Trophoblast cell (in vitro differentiated cells and primary cell): ENCODE measurements around the gene METTL1.

Experiments used
- DNase-seq, 2 donors: peaks; one replicate each; pipeline ENCODE4 v3.0.0-alpha.2; 2016
- H2AFZ ChIP-seq: 2 replicates; pipeline ENCODE4 v1.6.1; 2013; ENCODE audit warnings: low read length, moderate library complexity, mild to moderate bottlenecking; ENCODE audit not compliant: insufficient read depth, poor library complexity
- H2AK5ac ChIP-seq: 2 replicates; pipeline ENCODE4 v1.6.1; 2013; ENCODE audit warnings: mild to moderate bottlenecking, low read length
- H2BK120ac ChIP-seq: 2 replicates; pipeline ENCODE4 v1.6.1; 2013; ENCODE audit warnings: low read length, mild to moderate bottlenecking, moderate library complexity; ENCODE audit not compliant: insufficient read depth, poor library complexity
- H2BK12ac ChIP-seq: 2 replicates; pipeline ENCODE4 v1.6.1; 2013; ENCODE audit warnings: mild to moderate bottlenecking, low read length, moderate library complexity
- H2BK5ac ChIP-seq: 2 replicates; pipeline ENCODE4 v1.6.1; 2013; ENCODE audit warnings: low read length, low read depth, moderate library complexity, mild to moderate bottlenecking; ENCODE audit not compliant: poor library complexity
- H3K14ac ChIP-seq: 2 replicates; pipeline ENCODE4 v1.6.1; 2013; ENCODE audit warnings: mild to moderate bottlenecking, low read length
- H3K18ac ChIP-seq: 2 replicates; pipeline ENCODE4 v1.6.1; 2013; ENCODE audit warnings: mild to moderate bottlenecking, low read length
- H3K23ac ChIP-seq: 2 replicates; pipeline ENCODE4 v1.6.1; 2013; ENCODE audit warnings: low read length
- H3K27ac ChIP-seq: 2 replicates; pipeline ENCODE4 v1.5.1; 2013; ENCODE audit warnings: low read depth, mild to moderate bottlenecking, inconsistent platforms, low read length, moderate library complexity
- H3K27me3 ChIP-seq: 2 replicates; pipeline ENCODE4 v1.6.1; 2013; ENCODE audit warnings: inconsistent platforms, mild to moderate bottlenecking, low read length, moderate library complexity; ENCODE audit not compliant: insufficient read depth
- H3K36me3 ChIP-seq, 2 experiments: 1 replicate in 1 of 2; 2 replicates in 1 of 2; pipeline ENCODE4 v1.6.1; 2013; ENCODE audit warnings: low read length in 2 of 2, mild to moderate bottlenecking in 2 of 2, moderate library complexity in 1 of 2; ENCODE audit not compliant: insufficient read depth in 2 of 2, control insufficient read depth in 1 of 2
- H3K4ac ChIP-seq: 2 replicates; pipeline ENCODE4 v1.6.1; 2013; ENCODE audit warnings: low read depth, mild to moderate bottlenecking, low read length, moderate library complexity
- H3K4me1 ChIP-seq, 2 experiments: 1 replicate in 1 of 2; 2 replicates in 1 of 2; pipeline ENCODE4 v1.6.1; 2013; ENCODE audit warnings: low read length in 2 of 2, mild to moderate bottlenecking in 2 of 2, moderate library complexity in 1 of 2; ENCODE audit not compliant: insufficient read depth in 2 of 2, control insufficient read depth in 1 of 2
- H3K4me2 ChIP-seq: 2 replicates; pipeline ENCODE4 v1.6.1; 2013; ENCODE audit warnings: inconsistent platforms, mild to moderate bottlenecking, low read length, moderate library complexity
- H3K4me3 ChIP-seq: 2 replicates; pipeline ENCODE4 v1.5.1; 2013; ENCODE audit warnings: mild to moderate bottlenecking, low read depth, low read length, inconsistent platforms
- H3K79me1 ChIP-seq: one replicate; pipeline ENCODE4 v1.6.1; 2013; ENCODE audit warnings: low read length
- H3K79me2 ChIP-seq: 2 replicates; pipeline ENCODE4 v1.6.1; 2013; ENCODE audit warnings: low read length, mild to moderate bottlenecking; ENCODE audit not compliant: control insufficient read depth, insufficient read depth, poor library complexity
- H3K9ac ChIP-seq: 2 replicates; pipeline ENCODE4 v1.6.1; 2013; ENCODE audit warnings: mild to moderate bottlenecking, low read length
- H3K9me3 ChIP-seq: 2 replicates; pipeline ENCODE4 v1.6.1; 2013; ENCODE audit warnings: low read depth, mild to moderate bottlenecking, control low read depth, inconsistent platforms, low read length; ENCODE audit not compliant: insufficient read depth
- H4K12ac ChIP-seq: 2 replicates; pipeline ENCODE4 v1.6.1; 2013; ENCODE audit warnings: low read depth, mild to moderate bottlenecking, low read length, moderate library complexity
- H4K8ac ChIP-seq: 2 replicates; pipeline ENCODE4 v1.6.1; 2013; ENCODE audit warnings: low read depth, mild to moderate bottlenecking, low read length, moderate library complexity
- H4K91ac ChIP-seq: one replicate; pipeline ENCODE4 v1.6.1; 2013; ENCODE audit warnings: low read depth, mild to moderate bottlenecking, low read length, moderate library complexity
- WGBS: extraction: QIAGEN DNeasy Blood & Tissue Kit; methylation state at CpG from one replicate; pipeline ENCODE4 v1.1.7; 2013; ENCODE audit warnings: missing lambda C conversion rate; ENCODE audit not compliant: insufficient read length, insufficient coverage; ENCODE audit errors: extremely low coverage; 5-methylcytosine and 5-hydroxymethylcytosine counted together

METTL1 gene

DNA sequence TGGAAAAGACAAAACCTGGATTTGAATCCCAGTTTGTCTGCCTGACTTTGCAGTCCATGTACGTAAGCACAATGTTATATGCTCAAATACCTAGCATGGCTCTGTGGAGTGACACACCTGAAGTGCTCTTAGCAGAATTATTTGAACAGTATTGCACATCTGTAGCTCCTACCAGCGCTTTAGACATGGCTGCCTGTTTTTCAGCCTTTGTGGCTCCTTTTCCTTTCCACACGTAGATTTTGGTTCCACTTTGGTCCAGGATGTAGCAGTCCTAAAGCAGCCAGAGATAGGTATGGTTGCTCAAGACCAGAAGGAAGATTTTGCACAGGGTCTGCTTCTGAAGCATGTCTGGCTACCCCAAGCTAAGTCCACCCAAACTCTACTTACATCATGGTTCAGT lies 37.5 kb upstream of the METTL1 start:
- Histone ChIP-seq H3K79me1 (no peaks in the 10 kb centered on the region), H2AFZ (no peak overlapping the region), H3K4me1 (no peaks in the 10 kb centered on the region)

DNA sequence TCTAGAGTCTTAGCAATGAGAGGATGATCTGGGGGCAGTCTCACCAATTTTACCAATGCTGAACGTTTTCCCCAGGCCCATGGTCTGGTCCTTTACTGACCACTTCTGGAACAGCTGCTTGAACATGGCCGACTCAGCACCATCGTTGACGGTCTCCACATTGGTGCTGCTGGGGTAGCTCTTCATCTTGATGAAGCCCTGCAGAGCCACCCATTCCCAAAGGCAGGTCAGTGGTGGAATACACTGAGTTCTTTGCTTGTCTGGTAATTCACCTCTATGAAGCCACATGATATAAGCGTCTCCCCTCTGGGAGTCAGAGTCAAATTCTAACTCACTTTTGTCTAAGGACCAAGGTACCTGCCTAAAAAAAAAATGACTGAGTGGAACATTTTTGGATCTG lies 36.4 kb upstream of the METTL1 start:
- no peaks in the 10 kb centered on the region for H3K27me3 ChIP-seq

More for the DNA sequence above, 37.5 kb upstream of the METTL1 start:
- DNase-seq, result no peak
- Histone ChIP-seq H4K91ac (no peak overlapping the region), H3K79me2 (no peaks in the 10 kb centered on the region), H3K14ac (no peak overlapping the region), H3K9ac (no peak overlapping the region), H3K18ac (no peak overlapping the region), H2AK5ac (no peak overlapping the region), H2BK5ac (no peak overlapping the region), H3K9me3 (no peaks in the 10 kb centered on the region), H3K36me3 (peaks cover 0 to 13% of the 10 kb centered on the region in 2 experiments), H3K4me2 (no peak overlapping the region), H4K12ac (no peak overlapping the region), H2BK120ac (no peak overlapping the region), H3K27me3 (no peaks in the 10 kb centered on the region), H3K4me3 (no peak overlapping the region), H2BK12ac (no peak overlapping the region), H3K27ac (no peak overlapping the region), H4K8ac (no peak overlapping the region), H3K23ac (no peak overlapping the region), H3K4ac (no peak overlapping the region)
- WGBS, result no CpG with 5 or more reads among the region's 3 CpGs

GRCh38 chr12:57807285-57807684 lies 35.4 kb upstream of the METTL1 start:
- no peak overlapping the region for H3K9ac ChIP-seq
- no peaks in the 10 kb centered on the region for H3K79me2 ChIP-seq
- no CpG with 5 or more reads among the region's 9 CpGs for WGBS
- H2BK120ac ChIP-seq, result no peak overlapping the region
- H4K12ac ChIP-seq, result no peak overlapping the region
- H3K36me3 ChIP-seq, result peaks cover 0 to 16% of the 10 kb centered on the region in 2 experiments
- H3K4me3 ChIP-seq, result no peak overlapping the region
- no peaks in the 10 kb centered on the region for H3K79me1 ChIP-seq
- no peak overlapping the region for H3K14ac ChIP-seq
- no peak overlapping the region for H3K4ac ChIP-seq
- no peak overlapping the region for H3K18ac ChIP-seq
- no peaks in the 10 kb centered on the region for H3K4me1 ChIP-seq
- H3K27me3 ChIP-seq, result no peaks in the 10 kb centered on the region
- no peak overlapping the region for H4K8ac ChIP-seq
- H3K27ac ChIP-seq, result no peak overlapping the region
- no peaks in the 10 kb centered on the region for H3K9me3 ChIP-seq
- no peak overlapping the region for H4K91ac ChIP-seq
- no peak overlapping the region for H2BK5ac ChIP-seq
- H2AK5ac ChIP-seq, result no peak overlapping the region
- no peak overlapping the region for H2AFZ ChIP-seq
- H3K23ac ChIP-seq, result no peak overlapping the region
- H2BK12ac ChIP-seq, result no peak overlapping the region
- no peak for DNase-seq
- H3K4me2 ChIP-seq, result no peak overlapping the region

More for the DNA sequence above, 36.4 kb upstream of the METTL1 start:
- H3K4me2 ChIP-seq, result no peak overlapping the region
- no peak overlapping the region for H2BK12ac ChIP-seq
- no CpG with 5 or more reads among the region's 5 CpGs for WGBS
- no peak overlapping the region for H3K23ac ChIP-seq
- H3K27ac ChIP-seq, result no peak overlapping the region
- no peak overlapping the region for H3K18ac ChIP-seq
- H4K91ac ChIP-seq, result no peak overlapping the region
- no peak overlapping the region for H3K14ac ChIP-seq
- peaks cover 0 to 13% of the 10 kb centered on the region in 2 experiments for H3K36me3 ChIP-seq
- H4K12ac ChIP-seq, result no peak overlapping the region
- H2BK120ac ChIP-seq, result no peak overlapping the region
- H3K9me3 ChIP-seq, result no peaks in the 10 kb centered on the region
- H3K4me3 ChIP-seq, result no peak overlapping the region
- no peaks in the 10 kb centered on the region for H3K4me1 ChIP-seq
- H2AFZ ChIP-seq, result no peak overlapping the region
- H2AK5ac ChIP-seq, result no peak overlapping the region
- no peaks in the 10 kb centered on the region for H3K79me2 ChIP-seq
- H2BK5ac ChIP-seq, result no peak overlapping the region
- H4K8ac ChIP-seq, result no peak overlapping the region
- no peak overlapping the region for H3K4ac ChIP-seq
- DNase-seq, result no peak
- no peak overlapping the region for H3K9ac ChIP-seq
- no peaks in the 10 kb centered on the region for H3K79me1 ChIP-seq

GRCh38 chr12:57806677-57807076 lies 34.8 kb upstream of the METTL1 start:
- Histone ChIP-seq H2BK5ac (no peak overlapping the region), H3K27me3 (no peaks in the 10 kb centered on the region), H3K18ac (no peak overlapping the region), H2AK5ac (no peak overlapping the region), H3K9ac (no peak overlapping the region), H2BK12ac (no peak overlapping the region), H3K9me3 (no peaks in the 10 kb centered on the region), H3K79me2 (no peaks in the 10 kb centered on the region), H2AFZ (no peak overlapping the region), H3K4me2 (no peak overlapping the region), H4K91ac (no peak overlapping the region), H3K4me1 (no peaks in the 10 kb centered on the region), H3K4ac (no peak overlapping the region), H4K12ac (no peak overlapping the region), H2BK120ac (no peak overlapping the region), H3K23ac (no peak overlapping the region), H3K4me3 (no peak overlapping the region), H3K36me3 (peaks cover 0 to 16% of the 10 kb centered on the region in 2 experiments), H4K8ac (no peak overlapping the region), H3K14ac (no peak overlapping the region), H3K27ac (no peak overlapping the region), H3K79me1 (no peaks in the 10 kb centered on the region)
- no CpG with 5 or more reads among the region's 3 CpGs for WGBS
- no peak for DNase-seq
